Peyer's patch (tissue), 4 donors: Measurements from ENCODE around the gene GABBR2. TPM values are rescaled to one million over a fixed set of nuclear protein-coding genes. Genes with fewer than 3 reads are reported as not detected.

Source experiments
- DNase-seq, 3 donors: peaks; one replicate each; pipeline ENCODE4 v3.0.0-alpha.2; 2017 to 2019
- H3K27ac ChIP-seq, 4 donors: fragments of 200-600 bp; sonication (generic); one replicate each; pipeline ENCODE4 v1.5.1; 2016 to 2019
- H3K27me3 ChIP-seq, 2 donors: fragments of 200-600 bp; sonication (generic); one replicate each; pipeline ENCODE4 v1.5.1; 2019
- H3K36me3 ChIP-seq, 3 donors: fragments of 200-600 bp; sonication (generic); one replicate each; pipeline ENCODE4 v1.5.1; 2016 to 2019
- H3K4me1 ChIP-seq, 4 donors: fragments of 200-600 bp; sonication (generic); one replicate each; pipeline ENCODE4 v1.5.1; 2016 to 2019
- H3K4me3 ChIP-seq, 4 donors: fragments of 200-600 bp; sonication (generic); 1 replicate in 3 of 4; 2 replicates in 1 of 4; pipeline ENCODE4 v1.5.1; 2016 to 2019; ENCODE audit warnings: mild to moderate bottlenecking in 1 of 4
- H3K9me3 ChIP-seq, 4 donors: fragments of 200-600 bp; sonication (generic); one replicate each; pipeline ENCODE4 v1.5.1; 2016 to 2019; ENCODE audit warnings: mild to moderate bottlenecking in 1 of 4
- CTCF ChIP-seq, 6 experiments: fragments of 450-650 bp in 4 of 6; fragments of 200-600 bp in 2 of 6; sonication (generic) in 1 of 6; IDR thresholded peaks; one replicate each; pipeline ENCODE4 v1.5.1; 2017 to 2019; ENCODE audit warnings: antibody characterized with exemption in 6 of 6, mild to moderate bottlenecking in 3 of 6, moderate library complexity in 1 of 6
- POLR2A ChIP-seq, 2 donors: fragments of 450-650 bp; IDR thresholded peaks; one replicate each; pipeline ENCODE4 v1.5.1; 2017; ENCODE audit warnings: antibody characterized with exemption in 2 of 2, mild to moderate bottlenecking in 2 of 2, moderate library complexity in 2 of 2
- total RNA-seq, 4 donors: library from RNA; depleted of rRNA; stranded (reverse); fragments of >200 nt; gene quantifications; one replicate each; pipeline ENCODE4 v1.1.0, GENCODE V29; 2016

Gene GABBR2
- total RNA-seq, 4 donors from 2014 or later, result not detected

GRCh38 chr9:98311541-98311940 lies 397.2 kb downstream of the GABBR2 start:
- Histone ChIP-seq H3K4me1 (no peaks in the 10 kb centered on the region), H3K9me3 (no peaks in the 10 kb centered on the region), H3K36me3 (no peaks in the 10 kb centered on the region), H3K27ac (no peak overlapping the region), H3K27me3 (no peaks in the 10 kb centered on the region), H3K4me3 (no peak overlapping the region)
- DNase-seq, result peak in 1 of 3 donors; percentile 25
- no peak for TF ChIP-seq CTCF (IDR thresholded peaks at IDR 0.05)
- no peak for TF ChIP-seq POLR2A (IDR thresholded peaks at IDR 0.05)

GRCh38 chr9:98310752-98311392 lies 397.9 kb downstream of the GABBR2 start:
- Histone ChIP-seq H3K4me1 (no peaks in the 10 kb centered on the region), H3K36me3 (no peaks in the 10 kb centered on the region), H3K9me3 (no peaks in the 10 kb centered on the region), H3K27ac (no peak overlapping the region), H3K27me3 (no peaks in the 10 kb centered on the region), H3K4me3 (no peak overlapping the region)
- DNase-seq, result peak in 1 of 3 donors; percentile 5
- TF ChIP-seq POLR2A (IDR thresholded peaks at IDR 0.05) (no peak), CTCF (IDR thresholded peaks at IDR 0.05) (no peak)

- Histone ChIP-seq H3K9me3 (no peaks in the 10 kb centered on the region), H3K4me3 (no peak overlapping the region), H3K4me1 (no peaks in the 10 kb centered on the region), H3K27me3 (no peaks in the 10 kb centered on the region), H3K36me3 (no peaks in the 10 kb centered on the region), H3K27ac (no peak overlapping the region)
- TF ChIP-seq POLR2A (IDR thresholded peaks at IDR 0.05) (no peak), CTCF (IDR thresholded peaks at IDR 0.05) (no peak)
- no peak for DNase-seq
Measured at GRCh38 chr9:98306384-98307145, 402.2 kb downstream of the GABBR2 start.

- H3K9me3 ChIP-seq, result no peaks in the 10 kb centered on the region
- H3K27me3 ChIP-seq, result no peaks in the 10 kb centered on the region
- DNase-seq, result no peak
- TF ChIP-seq CTCF (IDR thresholded peaks at IDR 0.05), result no peak
- TF ChIP-seq POLR2A (IDR thresholded peaks at IDR 0.05), result no peak
- no peak overlapping the region for H3K4me3 ChIP-seq
- H3K27ac ChIP-seq, result no peak overlapping the region
- H3K4me1 ChIP-seq, result no peaks in the 10 kb centered on the region
- H3K36me3 ChIP-seq, result no peaks in the 10 kb centered on the region
Measured at GRCh38 chr9:98304381-98304780, 404.4 kb downstream of the GABBR2 start.

- no peak for TF ChIP-seq POLR2A (IDR thresholded peaks at IDR 0.05)
- H3K27me3 ChIP-seq, result no peaks in the 10 kb centered on the region
- H3K9me3 ChIP-seq, result no peaks in the 10 kb centered on the region
- no peaks in the 10 kb centered on the region for H3K36me3 ChIP-seq
- no peaks in the 10 kb centered on the region for H3K4me1 ChIP-seq
- no peak overlapping the region for H3K27ac ChIP-seq
- DNase-seq, result no peak
- H3K4me3 ChIP-seq, result no peak overlapping the region
Measured at GRCh38 chr9:98303633-98304125, 405.1 kb downstream of the GABBR2 start.

- no peak for DNase-seq
- no peaks in the 10 kb centered on the region for H3K4me1 ChIP-seq
- no peak for TF ChIP-seq CTCF (IDR thresholded peaks at IDR 0.05)
- TF ChIP-seq POLR2A (IDR thresholded peaks at IDR 0.05), result no peak
- H3K36me3 ChIP-seq, result no peaks in the 10 kb centered on the region
- no peak overlapping the region for H3K27ac ChIP-seq
- no peak overlapping the region for H3K4me3 ChIP-seq
- H3K9me3 ChIP-seq, result no peaks in the 10 kb centered on the region
- no peaks in the 10 kb centered on the region for H3K27me3 ChIP-seq
Measured at GRCh38 chr9:98302938-98303632, 405.6 kb downstream of the GABBR2 start.
